SK-N-SH treated with all-trans-retinoic acid at 6 μM for 48 hours (cell line): Measurements from ENCODE around the gene NOLC1.

ENCODE experiments used
- CSDC2 ChIP-seq: fragments of 250-450 bp; sonication (Bioruptor Pico); IDR thresholded peaks from 2 replicates; pipeline ENCODE4 v1.5.0; 2020; ENCODE audit warnings: mild to moderate bottlenecking, moderate library complexity
- GLIS3 ChIP-seq: fragments of 250-450 bp; sonication (Bioruptor Pico); IDR thresholded peaks from 2 replicates; pipeline ENCODE4 v1.5.0; 2020; ENCODE audit warnings: mild to moderate bottlenecking, moderate library complexity
- OSR1 ChIP-seq: fragments of 250-450 bp; sonication (Bioruptor Pico); IDR thresholded peaks from 2 replicates; pipeline ENCODE4 v1.8.0; 2022; ENCODE audit warnings: moderate library complexity, mild to moderate bottlenecking, inconsistent platforms
- TCF4 ChIP-seq: fragments of 250-450 bp; sonication (Bioruptor Pico); IDR thresholded peaks from 2 replicates; pipeline ENCODE4 v1.8.0; 2021; ENCODE audit warnings: mild to moderate bottlenecking, moderate library complexity, borderline replicate concordance
- ZFP3 ChIP-seq: fragments of 250-450 bp; sonication (Bioruptor Pico); IDR thresholded peaks from 2 replicates; pipeline ENCODE4 v1.5.0; 2020; ENCODE audit warnings: mild to moderate bottlenecking, moderate library complexity
- ZFP30 ChIP-seq: fragments of 450-650 bp; formaldehyde crosslinking; IDR thresholded peaks from 2 replicates; pipeline ENCODE4 v1.5.0; 2022; ENCODE audit warnings: mild to moderate bottlenecking, moderate library complexity
- TF ChIP-seq, protein P1 (sequence below): fragments of 250-450 bp; sonication (Bioruptor Pico); IDR thresholded peaks from 2 replicates; pipeline ENCODE4 v1.5.0; 2020; ENCODE audit warnings: mild to moderate bottlenecking, moderate library complexity

DNA sequence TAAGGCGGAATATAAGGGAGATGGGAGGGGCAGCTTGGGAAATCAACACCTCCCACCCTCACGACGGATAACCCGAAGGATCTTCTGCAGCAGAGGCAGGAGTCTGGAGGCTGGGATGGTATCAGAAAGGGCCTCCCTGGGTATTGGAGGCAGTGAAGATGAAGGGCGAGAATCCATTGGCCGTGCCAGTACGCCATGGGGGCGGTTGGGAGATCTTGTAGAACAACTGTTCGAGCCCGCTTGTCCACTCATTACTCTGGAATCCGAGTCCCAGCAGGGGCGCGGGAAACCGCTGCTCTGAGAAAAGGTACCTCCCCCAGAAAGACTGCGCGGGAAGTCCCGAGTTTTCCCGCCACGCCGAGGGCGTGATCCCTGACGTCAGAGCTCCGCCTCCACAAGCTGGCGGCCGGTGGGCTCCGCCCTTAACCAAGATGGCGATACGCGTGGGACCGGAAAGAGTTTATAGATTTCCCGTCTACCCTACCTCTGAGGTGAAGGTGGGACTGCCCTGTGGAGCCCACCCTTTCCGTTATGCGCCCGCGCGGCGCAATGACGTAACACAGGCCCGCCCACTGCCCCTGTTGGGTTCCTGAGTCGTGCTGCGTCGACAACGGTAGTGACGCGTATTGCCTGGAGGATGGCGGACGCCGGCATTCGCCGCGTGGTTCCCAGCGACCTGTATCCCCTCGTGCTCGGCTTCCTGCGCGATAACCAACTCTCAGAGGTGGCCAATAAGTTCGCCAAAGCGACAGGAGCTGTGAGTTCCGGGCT lies at the start of gene NOLC1:
- TF ChIP-seq ZFP30 (CRISPR knock-in tag), result no peak
- TF ChIP-seq CSDC2 (CRISPR knock-in tag), result no peak
- no peak for TF ChIP-seq TCF4
- no peak for TF ChIP-seq OSR1
- no peak for TF ChIP-seq ZFP3
- TF ChIP-seq, protein P1, sequence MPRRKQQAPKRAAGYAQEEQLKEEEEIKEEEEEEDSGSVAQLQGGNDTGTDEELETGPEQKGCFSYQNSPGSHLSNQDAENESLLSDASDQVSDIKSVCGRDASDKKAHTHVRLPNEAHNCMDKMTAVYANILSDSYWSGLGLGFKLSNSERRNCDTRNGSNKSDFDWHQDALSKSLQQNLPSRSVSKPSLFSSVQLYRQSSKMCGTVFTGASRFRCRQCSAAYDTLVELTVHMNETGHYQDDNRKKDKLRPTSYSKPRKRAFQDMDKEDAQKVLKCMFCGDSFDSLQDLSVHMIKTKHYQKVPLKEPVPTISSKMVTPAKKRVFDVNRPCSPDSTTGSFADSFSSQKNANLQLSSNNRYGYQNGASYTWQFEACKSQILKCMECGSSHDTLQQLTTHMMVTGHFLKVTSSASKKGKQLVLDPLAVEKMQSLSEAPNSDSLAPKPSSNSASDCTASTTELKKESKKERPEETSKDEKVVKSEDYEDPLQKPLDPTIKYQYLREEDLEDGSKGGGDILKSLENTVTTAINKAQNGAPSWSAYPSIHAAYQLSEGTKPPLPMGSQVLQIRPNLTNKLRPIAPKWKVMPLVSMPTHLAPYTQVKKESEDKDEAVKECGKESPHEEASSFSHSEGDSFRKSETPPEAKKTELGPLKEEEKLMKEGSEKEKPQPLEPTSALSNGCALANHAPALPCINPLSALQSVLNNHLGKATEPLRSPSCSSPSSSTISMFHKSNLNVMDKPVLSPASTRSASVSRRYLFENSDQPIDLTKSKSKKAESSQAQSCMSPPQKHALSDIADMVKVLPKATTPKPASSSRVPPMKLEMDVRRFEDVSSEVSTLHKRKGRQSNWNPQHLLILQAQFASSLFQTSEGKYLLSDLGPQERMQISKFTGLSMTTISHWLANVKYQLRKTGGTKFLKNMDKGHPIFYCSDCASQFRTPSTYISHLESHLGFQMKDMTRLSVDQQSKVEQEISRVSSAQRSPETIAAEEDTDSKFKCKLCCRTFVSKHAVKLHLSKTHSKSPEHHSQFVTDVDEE (CRISPR knock-in tag), result no peak
- no peak for TF ChIP-seq GLIS3 (CRISPR knock-in tag)
